AG10803 (cell line): Measurements from ENCODE around the gene TMEM132C.

Experiments used
- DNase-seq: peaks from one replicate; pipeline ENCODE4 v3.0.0; 2010; ENCODE audit warnings: low read depth
- H3K4me3 ChIP-seq: 2 replicates; pipeline ENCODE4 v1.5.1; 2011; ENCODE audit warnings: mild to moderate bottlenecking, low read length, control low read depth
- CTCF ChIP-seq: conservative IDR thresholded peaks from 2 replicates; pipeline ENCODE4 v1.5.1; 2011; ENCODE audit warnings: mild to moderate bottlenecking, low read length, control low read depth, inconsistent platforms

TMEM132C gene

GRCh38 chr12:128707488-128707887 lies 440.5 kb downstream of the TMEM132C start:
- DNase-seq = no peak
- no peak for TF ChIP-seq CTCF
- H3K4me3 ChIP-seq = no peak overlapping the region

- DNase-seq = no peak
- TF ChIP-seq CTCF = no peak
- H3K4me3 ChIP-seq = no peak overlapping the region
These were observed 441.8 kb downstream of the TMEM132C start for GRCh38 chr12:128708789-128709188.

GRCh38 chr12:128709660-128710059 lies 442.7 kb downstream of the TMEM132C start:
- no peak for DNase-seq
- H3K4me3 ChIP-seq = no peak overlapping the region
- no peak for TF ChIP-seq CTCF

- TF ChIP-seq CTCF = no peak
- H3K4me3 ChIP-seq = no peak overlapping the region
- DNase-seq = no peak
These were observed 444.5 kb downstream of the TMEM132C start for GRCh38 chr12:128711486-128711885.

GRCh38 chr12:128712622-128713021 lies 445.7 kb downstream of the TMEM132C start:
- no peak overlapping the region for H3K4me3 ChIP-seq
- no peak for TF ChIP-seq CTCF
- DNase-seq = no peak

- TF ChIP-seq CTCF = no peak
- no peak for DNase-seq
- no peak overlapping the region for H3K4me3 ChIP-seq
These were observed 448.5 kb downstream of the TMEM132C start for GRCh38 chr12:128715485-128715884.

- H3K4me3 ChIP-seq = no peak overlapping the region
- DNase-seq = no peak
- no peak for TF ChIP-seq CTCF
These were observed 457.6 kb downstream of the TMEM132C start for GRCh38 chr12:128724468-128725046.
